T-cell (primary cell): ENCODE data around the gene STRIT1. TPM values are rescaled to one million over a fixed set of nuclear protein-coding genes. Genes with fewer than 3 reads are reported as not detected.
"Not testable (repeated sequence)": the region's sequence is repeated elsewhere in the genome, so short reads cannot be mapped to it uniquely, and the experiment has no call there.

ENCODE experiments used
- ATAC-seq, 4 experiments: fragments of 200-7000 bp in 3 of 4; fragments of 150-1000 bp in 1 of 4; cut with Tn5 transposase; replicated peaks in 1 of 4; 1 replicate in 3 of 4; 2 replicates in 1 of 4; pipeline ENCODE4 v1.10.0; 2021; ENCODE audit warnings: moderate library complexity in 3 of 4, mild to moderate bottlenecking in 2 of 4, moderate number of reproducible peaks in 1 of 4
- CTCF ChIA-PET, 2 donors: fragments of 300-600 bp; sonication (Branson Sonifier 250); formaldehyde crosslinking; loops; one replicate each; lab custom pipeline; 2022; ENCODE audit warnings: antibody characterized with exemption in 2 of 2; lab: Charles Lee
- POLR2A ChIA-PET, 2 donors: fragments of 300-600 bp; sonication (Branson Sonifier 250); formaldehyde crosslinking; loops; one replicate each; lab custom pipeline; 2022; ENCODE audit warnings: antibody characterized with exemption in 2 of 2; lab: Charles Lee
- DNase-seq, 35 experiments: peaks; one replicate each; pipeline versions ENCODE4 v3.0.0 to v3.0.0-alpha.2; 2013 to 2023
- H3K27ac ChIP-seq: one replicate; pipeline ENCODE4 v1.5.1; 2013; ENCODE audit warnings: low read length
- H3K27me3 ChIP-seq, 2 experiments: replicated peaks in 1 of 2; 1 replicate in 1 of 2; 2 replicates in 1 of 2; pipeline versions ENCODE4 v1.6.1 to v1.7.0; 2013; ENCODE audit warnings: low read length in 1 of 2, mixed read lengths in 1 of 2; ENCODE audit not compliant: control insufficient read depth in 2 of 2, insufficient read depth in 2 of 2; ENCODE audit errors: extremely low read depth in 1 of 2
- H3K36me3 ChIP-seq, 2 donors: 1 replicate in 1 of 2; 2 replicates in 1 of 2; pipeline versions ENCODE4 v1.6.1 to v1.7.0; 2013; ENCODE audit warnings: low read length in 1 of 2; ENCODE audit not compliant: control insufficient read depth in 2 of 2, insufficient read depth in 1 of 2; ENCODE audit errors: extremely low read depth in 1 of 2
- H3K4me1 ChIP-seq, 2 experiments: 1 replicate in 1 of 2; 2 replicates in 1 of 2; pipeline versions ENCODE4 v1.6.1 to v1.7.0; 2013; ENCODE audit warnings: low read length in 2 of 2, mixed read lengths in 1 of 2; ENCODE audit not compliant: insufficient read depth in 2 of 2, control insufficient read depth in 1 of 2; ENCODE audit errors: extremely low read depth in 1 of 2
- H3K4me3 ChIP-seq, 2 donors: 1 replicate in 1 of 2; 2 replicates in 1 of 2; pipeline versions ENCODE4 v1.5.1 to v1.7.0; 2013; ENCODE audit warnings: mild to moderate bottlenecking in 2 of 2, low read length in 1 of 2, moderate library complexity in 1 of 2; ENCODE audit not compliant: control insufficient read depth in 1 of 2; ENCODE audit errors: extremely low read depth in 1 of 2
- H3K9me3 ChIP-seq: 2 replicates; pipeline ENCODE4 v1.7.0; 2013
- H3K27ac Mint-ChIP-seq, 2 donors: one replicate each; pipeline ENCODE4 v1.8.0; 2020 to 2021; ENCODE audit warnings: mild to moderate bottlenecking in 2 of 2, mixed read lengths in 2 of 2
- H3K27me3 Mint-ChIP-seq, 2 donors: one replicate each; pipeline ENCODE4 v1.8.0; 2021 to 2022; ENCODE audit warnings: mixed read lengths in 2 of 2
- H3K36me3 Mint-ChIP-seq: one replicate; pipeline ENCODE4 v1.8.0; 2021; ENCODE audit warnings: mixed read lengths
- H3K4me1 Mint-ChIP-seq, 3 donors: one replicate each; pipeline ENCODE4 v1.8.0; 2020 to 2022; ENCODE audit warnings: mixed read lengths in 3 of 3, mild to moderate bottlenecking in 1 of 3
- H3K4me3 Mint-ChIP-seq, 3 donors: one replicate each; pipeline ENCODE4 v1.8.0; 2020 to 2022; ENCODE audit warnings: mild to moderate bottlenecking in 3 of 3, mixed read lengths in 3 of 3, moderate library complexity in 3 of 3
- H3K9me3 Mint-ChIP-seq, 3 donors: one replicate each; pipeline ENCODE4 v1.8.0; 2020 to 2022; ENCODE audit warnings: mixed read lengths in 3 of 3
- WGBS: methylation state at CpG from one replicate; pipeline ENCODE4 v1.1.5; 2013; ENCODE audit warnings: missing lambda C conversion rate; ENCODE audit not compliant: insufficient coverage; 5-methylcytosine and 5-hydroxymethylcytosine counted together
- total RNA-seq, 35 experiments: library from RNA in 6 of 35; stranded (reverse) in 6 of 35; fragments of 120-200 nt in 1 of 35; gene quantifications; one replicate each; pipeline versions ENCODE4 v1.2.1 to v1.2.4 and lab custom pipeline; 2013 to 2026

The STRIT1 gene
- total RNA-seq, 5 donors from 2014 or later (not counting 1 experiment from before 2014, with no cell fraction given), result not detected

GRCh38 chr3:155270063-155270462 lies 23.4 kb downstream of the STRIT1 start:
- ChIA-PET POLR2A (no interaction called here), CTCF (no interaction called here)
- no peaks in the 10 kb centered on the region for H3K36me3 Mint-ChIP-seq
- no peak overlapping the region for H3K4me3 Mint-ChIP-seq
- Histone ChIP-seq H3K9me3 (no peaks in the 10 kb centered on the region), H3K4me3 (no peak overlapping the region), H3K4me1 (no peaks in the 10 kb centered on the region), H3K27ac (no peak overlapping the region), H3K27me3 (no peaks in the 10 kb centered on the region), H3K36me3 (no peaks in the 10 kb centered on the region)
- ATAC-seq, result no peak
- WGBS, result 100% methylated on average over 1 of the region's 3 CpGs
- no peaks in the 10 kb centered on the region for H3K27me3 Mint-ChIP-seq
- H3K9me3 Mint-ChIP-seq, result no peaks in the 10 kb centered on the region
- no peaks in the 10 kb centered on the region for H3K4me1 Mint-ChIP-seq
- no peak overlapping the region for H3K27ac Mint-ChIP-seq
- DNase-seq, result no peak

DNA sequence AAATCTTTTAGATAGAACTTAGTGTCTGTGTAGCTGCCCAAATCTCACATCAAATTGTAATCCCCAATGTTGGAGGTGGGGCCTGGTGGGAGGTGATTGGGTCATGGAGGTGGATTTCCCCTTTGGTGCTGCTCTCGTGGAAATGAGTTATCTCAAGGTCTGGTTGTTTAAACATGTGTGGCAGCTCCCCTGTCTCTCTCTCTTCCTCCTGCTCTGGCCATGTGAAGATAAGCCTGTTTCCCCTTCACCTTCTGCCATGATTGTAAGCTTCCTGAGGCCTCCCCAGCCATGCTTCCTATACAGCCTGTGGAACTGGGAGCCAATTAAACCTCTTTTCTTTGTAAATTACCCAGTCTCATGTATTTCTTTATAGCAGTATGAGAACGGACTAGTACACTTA lies 30.6 kb downstream of the STRIT1 start:
- H3K4me3 Mint-ChIP-seq, H3K27ac ChIP-seq, ATAC-seq, H3K4me1 ChIP-seq, H3K9me3 ChIP-seq, H3K27me3 Mint-ChIP-seq, DNase-seq, H3K4me3 ChIP-seq, CTCF ChIA-PET, H3K27ac Mint-ChIP-seq, POLR2A ChIA-PET, H3K4me1 Mint-ChIP-seq, H3K27me3 ChIP-seq, H3K36me3 Mint-ChIP-seq, H3K36me3 ChIP-seq, H3K9me3 Mint-ChIP-seq: not testable (repeated sequence)
- no CpG with 5 or more reads among the region's 2 CpGs for WGBS

GRCh38 chr3:155262295-155262694 lies 31.2 kb downstream of the STRIT1 start:
- no peaks in the 10 kb centered on the region for H3K9me3 ChIP-seq
- H3K9me3 Mint-ChIP-seq, result no peaks in the 10 kb centered on the region
- H3K27ac ChIP-seq, result no peak overlapping the region
- H3K36me3 ChIP-seq, result no peaks in the 10 kb centered on the region
- WGBS, result 100% methylated on average over 1 of the region's 1 CpG
- H3K4me1 Mint-ChIP-seq, result no peaks in the 10 kb centered on the region
- POLR2A ChIA-PET, result no interaction called here
- peaks cover 0 to 3% of the 10 kb centered on the region in 2 donors for H3K27me3 Mint-ChIP-seq
- H3K27me3 ChIP-seq, result no peaks in the 10 kb centered on the region
- H3K4me1 ChIP-seq, result no peaks in the 10 kb centered on the region
- DNase-seq, result no peak
- no peaks in the 10 kb centered on the region for H3K36me3 Mint-ChIP-seq
- no peak overlapping the region for H3K4me3 Mint-ChIP-seq
- no peak overlapping the region for H3K4me3 ChIP-seq
- no peak for ATAC-seq
- H3K27ac Mint-ChIP-seq, result no peak overlapping the region
- CTCF ChIA-PET, result no interaction called here

- H3K9me3 Mint-ChIP-seq, result peaks cover 0 to 2% (median 0%) of the 10 kb centered on the region in 3 donors
- H3K4me3 ChIP-seq, result no peak overlapping the region
- no peaks in the 10 kb centered on the region for H3K36me3 Mint-ChIP-seq
- no peaks in the 10 kb centered on the region for H3K4me1 Mint-ChIP-seq
- H3K4me1 ChIP-seq, result no peaks in the 10 kb centered on the region
- H3K27me3 ChIP-seq, result no peaks in the 10 kb centered on the region
- POLR2A ChIA-PET, result no interaction called here
- no peaks in the 10 kb centered on the region for H3K9me3 ChIP-seq
- H3K27ac ChIP-seq, result no peak overlapping the region
- ATAC-seq (no peak), DNase-seq (no peak)
- peaks cover 0 to 3% of the 10 kb centered on the region in 2 donors for H3K27me3 Mint-ChIP-seq
- H3K27ac Mint-ChIP-seq, result no peak overlapping the region
- 51% methylated on average over 2 of the region's 2 CpGs for WGBS
- H3K4me3 Mint-ChIP-seq, result no peak overlapping the region
- CTCF ChIA-PET, result no interaction called here
- H3K36me3 ChIP-seq, result no peaks in the 10 kb centered on the region
Observed at GRCh38 chr3:155254445-155254844, 39.0 kb downstream of the STRIT1 start.

DNA sequence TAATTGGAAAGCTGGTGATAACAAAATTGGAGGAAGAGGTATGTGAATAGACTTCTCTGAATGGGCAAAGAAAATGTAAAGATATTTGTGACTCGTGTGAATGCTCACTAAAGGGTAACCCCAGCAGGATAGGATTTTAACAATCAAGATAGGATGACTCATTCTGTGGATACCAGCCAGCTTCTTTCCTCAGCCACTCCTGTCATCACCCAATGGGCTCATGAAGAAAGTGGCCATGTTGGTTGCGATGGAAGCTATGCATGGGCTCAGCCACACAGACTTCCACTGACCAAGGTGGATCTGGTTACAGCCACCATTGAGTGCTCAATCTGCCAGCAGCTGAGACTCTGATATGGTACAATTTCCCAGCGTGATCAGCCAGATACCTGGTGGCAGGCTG lies 40.9 kb downstream of the STRIT1 start:
- no peaks in the 10 kb centered on the region for H3K9me3 ChIP-seq
- H3K4me3 ChIP-seq, result no peak overlapping the region
- ATAC-seq, result no peak
- no peak overlapping the region for H3K27ac Mint-ChIP-seq
- no peaks in the 10 kb centered on the region for H3K4me1 ChIP-seq
- WGBS, result 80% methylated on average over 1 of the region's 3 CpGs
- no peaks in the 10 kb centered on the region for H3K4me1 Mint-ChIP-seq
- CTCF ChIA-PET, result no interaction called here
- H3K36me3 ChIP-seq, result no peaks in the 10 kb centered on the region
- H3K9me3 Mint-ChIP-seq, result peaks cover 0 to 5% (median 0%) of the 10 kb centered on the region in 3 donors
- DNase-seq, result no peak
- no peaks in the 10 kb centered on the region for H3K27me3 Mint-ChIP-seq
- no peaks in the 10 kb centered on the region for H3K27me3 ChIP-seq
- POLR2A ChIA-PET, result no interaction called here
- H3K4me3 Mint-ChIP-seq, result no peak overlapping the region
- H3K36me3 Mint-ChIP-seq, result no peaks in the 10 kb centered on the region
- H3K27ac ChIP-seq, result no peak overlapping the region

DNA sequence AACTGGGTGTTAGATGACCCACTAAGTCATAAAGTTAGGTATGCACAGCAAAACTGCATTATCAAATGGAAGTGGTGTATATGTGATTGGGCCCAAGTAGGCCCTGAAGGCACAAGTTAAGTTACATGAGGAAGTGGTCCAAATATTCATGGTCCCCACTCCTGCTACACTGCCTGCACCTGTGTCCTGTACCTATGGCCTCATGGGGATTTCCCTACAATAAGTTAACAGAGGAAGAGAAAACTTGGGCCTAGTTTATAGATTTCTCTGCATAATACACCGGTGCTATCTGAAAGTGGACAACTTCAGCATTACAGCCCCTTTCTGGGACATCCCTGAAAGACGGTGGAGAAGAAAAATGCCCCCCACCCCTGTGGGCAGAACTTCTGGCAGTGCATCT lies 41.5 kb downstream of the STRIT1 start:
- no peaks in the 10 kb centered on the region for H3K36me3 ChIP-seq
- ATAC-seq (no peak), DNase-seq (no peak)
- ChIA-PET POLR2A (interaction anchor here in 1 of 2 donors (0.6 kb wide), 1 partner anchor 348 kb away, joined by 8 read pairs; no protein-coding TSS in a partner anchor), CTCF (no interaction called here)
- Mint-ChIP-seq H3K9me3 (peaks cover 0 to 5% (median 0%) of the 10 kb centered on the region in 3 donors), H3K27ac (no peak overlapping the region), H3K4me3 (no peak overlapping the region), H3K4me1 (no peaks in the 10 kb centered on the region), H3K36me3 (no peaks in the 10 kb centered on the region), H3K27me3 (no peaks in the 10 kb centered on the region)
- no peaks in the 10 kb centered on the region for H3K4me1 ChIP-seq
- H3K27me3 ChIP-seq, result no peaks in the 10 kb centered on the region
- H3K27ac ChIP-seq, result no peak overlapping the region
- no peaks in the 10 kb centered on the region for H3K9me3 ChIP-seq
- WGBS, result no CpG with 5 or more reads among the region's 2 CpGs
- no peak overlapping the region for H3K4me3 ChIP-seq
